ENCODE data around the gene RABGGTB. TPM values are rescaled to one million over a fixed set of nuclear protein-coding genes. Genes with fewer than 3 reads are reported as not detected.
"Not testable (repeated sequence)": the region's sequence is repeated elsewhere in the genome, so short reads cannot be mapped to it uniquely, and the experiment has no call there.

RABGGTB gene
- total RNA-seq, 1 donor from 2014 or later, result 111 TPM

- H3K4me1 Mint-ChIP-seq, result no peaks in the 10 kb centered on the region
- DNase-seq (ENCODE audit: low read depth, low spot score), result no peak
- H3K36me3 Mint-ChIP-seq (ENCODE audit: low read depth), result peaks cover 2% of the 10 kb centered on the region
- TF ChIP-seq, protein P1, sequence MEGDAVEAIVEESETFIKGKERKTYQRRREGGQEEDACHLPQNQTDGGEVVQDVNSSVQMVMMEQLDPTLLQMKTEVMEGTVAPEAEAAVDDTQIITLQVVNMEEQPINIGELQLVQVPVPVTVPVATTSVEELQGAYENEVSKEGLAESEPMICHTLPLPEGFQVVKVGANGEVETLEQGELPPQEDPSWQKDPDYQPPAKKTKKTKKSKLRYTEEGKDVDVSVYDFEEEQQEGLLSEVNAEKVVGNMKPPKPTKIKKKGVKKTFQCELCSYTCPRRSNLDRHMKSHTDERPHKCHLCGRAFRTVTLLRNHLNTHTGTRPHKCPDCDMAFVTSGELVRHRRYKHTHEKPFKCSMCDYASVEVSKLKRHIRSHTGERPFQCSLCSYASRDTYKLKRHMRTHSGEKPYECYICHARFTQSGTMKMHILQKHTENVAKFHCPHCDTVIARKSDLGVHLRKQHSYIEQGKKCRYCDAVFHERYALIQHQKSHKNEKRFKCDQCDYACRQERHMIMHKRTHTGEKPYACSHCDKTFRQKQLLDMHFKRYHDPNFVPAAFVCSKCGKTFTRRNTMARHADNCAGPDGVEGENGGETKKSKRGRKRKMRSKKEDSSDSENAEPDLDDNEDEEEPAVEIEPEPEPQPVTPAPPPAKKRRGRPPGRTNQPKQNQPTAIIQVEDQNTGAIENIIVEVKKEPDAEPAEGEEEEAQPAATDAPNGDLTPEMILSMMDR (conservative IDR thresholded peaks at IDR 0.05), result no peak
- no peaks in the 10 kb centered on the region for H3K27me3 Mint-ChIP-seq (ENCODE audit: low read depth)
- no peaks in the 10 kb centered on the region for H3K9me3 Mint-ChIP-seq
- no peak overlapping the region for H3K4me3 Mint-ChIP-seq
- no peak overlapping the region for H3K27ac Mint-ChIP-seq (ENCODE audit: unreplicated experiment)
Observed at GRCh38 chr1:75765697-75766355, 20.2 kb upstream of the RABGGTB start.

DNA sequence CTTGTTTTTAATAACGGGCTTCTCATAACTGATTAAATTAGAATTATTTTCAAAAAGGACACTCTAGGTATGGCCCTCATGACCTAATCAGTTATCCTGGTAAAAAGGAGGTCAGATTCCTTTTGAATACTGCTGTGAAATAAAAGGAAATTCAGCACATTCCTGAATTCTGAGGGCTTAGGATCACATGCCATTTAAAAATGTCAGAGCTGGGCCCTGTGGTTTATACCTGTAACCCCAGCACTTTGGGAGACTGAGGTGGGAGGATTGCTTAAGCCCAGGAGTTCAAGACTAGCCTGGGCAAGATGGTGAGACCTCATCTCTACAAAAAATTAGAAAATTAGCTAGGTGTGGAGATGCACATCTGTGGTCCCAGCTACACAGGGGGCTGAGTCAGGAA is 18.0 kb upstream of the RABGGTB start:
- H3K4me3 Mint-ChIP-seq, result no peak overlapping the region
- TF ChIP-seq, protein P1 (conservative IDR thresholded peaks at IDR 0.05), result no peak
- no peaks in the 10 kb centered on the region for H3K9me3 Mint-ChIP-seq
- no peak for DNase-seq (ENCODE audit: low read depth, low spot score)
- H3K36me3 Mint-ChIP-seq (ENCODE audit: low read depth), result peaks cover 2% of the 10 kb centered on the region
- H3K27me3 Mint-ChIP-seq (ENCODE audit: low read depth), result no peaks in the 10 kb centered on the region
- H3K27ac Mint-ChIP-seq (ENCODE audit: unreplicated experiment), result no peak overlapping the region
- H3K4me1 Mint-ChIP-seq, result no peaks in the 10 kb centered on the region

DNA sequence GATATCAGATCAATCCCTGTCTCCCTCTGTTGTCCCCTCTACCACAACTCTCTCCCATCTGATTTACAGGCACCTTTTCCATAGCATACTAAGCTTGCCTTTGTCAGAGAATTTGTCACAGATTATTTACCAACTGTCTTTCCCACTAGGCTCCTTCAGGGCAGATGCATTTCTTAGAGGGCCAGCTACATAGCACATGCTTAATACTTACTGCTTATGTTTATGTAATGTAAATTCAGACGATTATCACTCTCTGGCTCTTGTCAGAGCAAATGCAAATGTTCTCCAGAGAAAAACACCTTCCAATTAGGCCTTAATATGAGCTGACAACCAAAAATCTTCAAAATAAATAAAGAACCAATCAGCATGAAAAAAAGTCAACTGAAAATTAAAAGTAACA is 15.3 kb upstream of the RABGGTB start:
- Mint-ChIP-seq H3K9me3 (no peaks in the 10 kb centered on the region), H3K36me3 (ENCODE audit: low read depth) (no peaks in the 10 kb centered on the region), H3K27ac (ENCODE audit: unreplicated experiment) (no peak overlapping the region), H3K4me3 (no peak overlapping the region), H3K27me3 (ENCODE audit: low read depth) (no peaks in the 10 kb centered on the region), H3K4me1 (no peaks in the 10 kb centered on the region)
- TF ChIP-seq, protein P1 (conservative IDR thresholded peaks at IDR 0.05), result no peak
- no peak for DNase-seq (ENCODE audit: low read depth, low spot score)

DNA sequence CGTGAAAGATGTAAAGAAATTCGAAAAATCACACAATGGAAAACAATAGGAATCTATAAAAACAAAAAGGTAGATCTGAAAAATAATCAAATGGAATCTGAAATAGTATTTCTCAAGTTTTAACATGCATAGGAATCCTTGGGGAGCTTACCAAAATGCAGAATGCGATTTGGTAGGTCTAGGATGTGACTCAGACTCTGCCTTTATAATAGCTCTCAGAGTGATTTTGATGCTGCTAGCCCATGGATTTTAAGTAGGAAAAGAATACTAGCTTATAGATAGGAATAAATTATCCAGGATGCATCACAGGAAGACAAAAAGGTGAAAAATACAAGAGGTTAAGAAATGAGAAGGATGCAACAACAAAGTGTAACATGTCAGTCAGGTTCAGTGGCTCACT is 14.1 kb upstream of the RABGGTB start:
- Mint-ChIP-seq H3K9me3 (no peaks in the 10 kb centered on the region), H3K4me1 (no peaks in the 10 kb centered on the region), H3K4me3 (no peak overlapping the region)

GRCh38 chr1:75777812-75778211 is 8.2 kb upstream of the RABGGTB start:
- H3K27ac Mint-ChIP-seq (ENCODE audit: unreplicated experiment); H3K4me3 Mint-ChIP-seq; H3K36me3 Mint-ChIP-seq (ENCODE audit: low read depth); DNase-seq (ENCODE audit: low read depth, low spot score); H3K9me3 Mint-ChIP-seq; H3K27me3 Mint-ChIP-seq (ENCODE audit: low read depth); H3K4me1 Mint-ChIP-seq: not testable (repeated sequence)

More for the DNA sequence above, 14.1 kb upstream of the RABGGTB start:
- DNase-seq (ENCODE audit: low read depth, low spot score), result no peak
- TF ChIP-seq, protein P1 (conservative IDR thresholded peaks at IDR 0.05), result no peak
- Mint-ChIP-seq H3K36me3 (ENCODE audit: low read depth) (no peaks in the 10 kb centered on the region), H3K27me3 (ENCODE audit: low read depth) (no peaks in the 10 kb centered on the region), H3K27ac (ENCODE audit: unreplicated experiment) (no peak overlapping the region)

DNA sequence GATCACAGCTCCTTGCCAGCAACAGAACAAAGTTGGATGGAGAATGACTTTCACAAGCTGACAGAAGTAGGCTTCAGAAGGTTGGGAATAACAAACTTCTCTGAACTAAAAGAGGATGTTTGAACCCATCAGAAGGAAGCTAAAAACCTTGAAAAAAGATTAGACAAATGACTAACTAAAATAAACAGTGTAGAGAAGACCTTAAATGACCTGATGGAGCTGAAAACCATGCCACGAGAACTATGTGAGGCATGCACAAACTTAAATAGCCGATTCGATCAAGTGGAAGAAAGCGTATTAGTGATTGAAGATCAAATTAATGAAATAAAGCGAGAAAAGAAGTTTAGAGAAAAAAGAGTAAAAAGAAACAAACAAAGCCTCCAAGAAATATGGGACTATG is 7.4 kb upstream of the RABGGTB start:
- not testable (repeated sequence) for H3K36me3 Mint-ChIP-seq (ENCODE audit: low read depth); DNase-seq (ENCODE audit: low read depth, low spot score); H3K27ac Mint-ChIP-seq (ENCODE audit: unreplicated experiment); H3K4me1 Mint-ChIP-seq; H3K27me3 Mint-ChIP-seq (ENCODE audit: low read depth); H3K4me3 Mint-ChIP-seq; H3K9me3 Mint-ChIP-seq

DNA sequence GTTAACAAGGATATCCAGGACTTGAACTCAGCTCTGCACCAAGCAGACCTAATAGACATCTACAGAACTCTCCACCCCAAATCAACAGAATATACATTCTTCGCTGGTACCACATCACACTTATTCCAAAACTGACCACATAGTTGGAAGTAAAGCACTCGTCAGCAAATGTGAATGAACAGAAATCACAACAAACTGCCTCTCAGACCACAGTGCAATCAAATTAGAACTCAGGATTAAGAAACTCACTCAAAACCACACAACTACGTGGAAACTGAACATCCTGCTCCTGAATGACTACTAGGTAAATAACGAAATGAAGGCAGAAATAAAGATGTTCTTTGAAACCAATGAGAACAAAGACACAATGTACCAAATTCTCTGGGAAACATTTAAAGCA is 5.9 kb upstream of the RABGGTB start:
- not testable (repeated sequence) for DNase-seq (ENCODE audit: low read depth, low spot score); H3K27ac Mint-ChIP-seq (ENCODE audit: unreplicated experiment); H3K36me3 Mint-ChIP-seq (ENCODE audit: low read depth); H3K4me3 Mint-ChIP-seq; H3K9me3 Mint-ChIP-seq; H3K4me1 Mint-ChIP-seq; H3K27me3 Mint-ChIP-seq (ENCODE audit: low read depth)

DNA sequence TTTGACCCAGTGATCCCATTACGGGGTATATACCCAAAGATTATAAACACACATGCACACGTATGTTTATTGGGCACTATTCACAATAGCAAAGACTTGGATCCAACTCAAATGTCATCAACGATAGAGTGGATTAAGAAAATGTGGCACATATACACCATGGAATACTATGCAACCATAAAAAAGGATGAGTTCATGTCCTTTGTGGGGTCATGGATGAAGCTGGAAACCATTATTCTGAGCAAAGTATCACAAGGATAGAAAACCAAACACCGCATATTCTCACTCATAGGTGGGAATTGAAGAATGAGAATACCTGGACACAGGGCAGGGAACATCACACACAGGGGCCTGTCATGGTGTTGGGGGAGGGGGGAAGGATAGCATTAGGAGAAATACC is 2.1 kb upstream of the RABGGTB start:
- H3K9me3 Mint-ChIP-seq; H3K27me3 Mint-ChIP-seq (ENCODE audit: low read depth); DNase-seq (ENCODE audit: low read depth, low spot score); H3K27ac Mint-ChIP-seq (ENCODE audit: unreplicated experiment); H3K4me3 Mint-ChIP-seq: not testable (repeated sequence)
- peaks cover 32% of the 10 kb centered on the region for H3K4me1 Mint-ChIP-seq
- H3K36me3 Mint-ChIP-seq (ENCODE audit: low read depth), result peaks cover 14% of the 10 kb centered on the region

Measured in neural crest cell (in vitro differentiated cells).